ENCODE data around the gene TRAF6.

The TRAF6 gene

GRCh38 chr11:36459046-36459445 lies 51.0 kb downstream of the TRAF6 start:
- no peak for DNase-seq

GRCh38 chr11:36458129-36458915 lies 51.8 kb downstream of the TRAF6 start:
- no peak for DNase-seq

- no peak for DNase-seq
These were observed 53.9 kb downstream of the TRAF6 start for GRCh38 chr11:36456156-36456555.

GRCh38 chr11:36455658-36456111 lies 54.4 kb downstream of the TRAF6 start:
- peak in 35 of 58 donors; percentile 11 to 77 (median 42) for DNase-seq

GRCh38 chr11:36454941-36455631 lies 55.0 kb downstream of the TRAF6 start:
- DNase-seq, result peak in 30 of 58 donors; percentile 15 to 86 (median 56)

GRCh38 chr11:36454551-36454940 lies 55.5 kb downstream of the TRAF6 start:
- no peak for DNase-seq

- no peak for DNase-seq
These were observed 56.4 kb downstream of the TRAF6 start for GRCh38 chr11:36453678-36454077.

- no peak for DNase-seq
These were observed 57.1 kb downstream of the TRAF6 start for GRCh38 chr11:36452961-36453360.

GRCh38 chr11:36452236-36452940 lies 57.7 kb downstream of the TRAF6 start:
- peak in 1 of 58 donors; percentile 9 for DNase-seq

GRCh38 chr11:36451681-36452080 lies 58.4 kb downstream of the TRAF6 start:
- no peak for DNase-seq

- DNase-seq, result no peak
These were observed 59.0 kb downstream of the TRAF6 start for GRCh38 chr11:36451045-36451444.

- no peak for DNase-seq
These were observed 59.9 kb downstream of the TRAF6 start for GRCh38 chr11:36450110-36450572.

- peak in 2 of 58 donors; percentile 10 to 16 for DNase-seq
These were observed 60.4 kb downstream of the TRAF6 start for GRCh38 chr11:36449561-36450096.

- DNase-seq, result no peak
These were observed 62.1 kb downstream of the TRAF6 start for GRCh38 chr11:36447947-36448346.

- no peak for DNase-seq
These were observed 62.6 kb downstream of the TRAF6 start for GRCh38 chr11:36447514-36447913.

GRCh38 chr11:36446135-36446534 lies 63.9 kb downstream of the TRAF6 start:
- DNase-seq, result no peak

GRCh38 chr11:36443661-36444060 lies 66.4 kb downstream of the TRAF6 start:
- DNase-seq, result no peak

GRCh38 chr11:36441610-36442208 lies 68.4 kb downstream of the TRAF6 start:
- no peak for DNase-seq

GRCh38 chr11:36438126-36438525 lies 71.9 kb downstream of the TRAF6 start:
- DNase-seq, result no peak

- DNase-seq, result no peak
These were observed 72.7 kb downstream of the TRAF6 start for GRCh38 chr11:36437413-36437812.

Data from anterior cingulate cortex (tissue), 58 donors.